ENCODE measurements around the gene NRARP. TPM values are rescaled to one million over a fixed set of nuclear protein-coding genes. Genes with fewer than 3 reads are reported as not detected.

NRARP gene
- total RNA-seq, 2 experiments from 2014 or later: 2.1 TPM

DNA sequence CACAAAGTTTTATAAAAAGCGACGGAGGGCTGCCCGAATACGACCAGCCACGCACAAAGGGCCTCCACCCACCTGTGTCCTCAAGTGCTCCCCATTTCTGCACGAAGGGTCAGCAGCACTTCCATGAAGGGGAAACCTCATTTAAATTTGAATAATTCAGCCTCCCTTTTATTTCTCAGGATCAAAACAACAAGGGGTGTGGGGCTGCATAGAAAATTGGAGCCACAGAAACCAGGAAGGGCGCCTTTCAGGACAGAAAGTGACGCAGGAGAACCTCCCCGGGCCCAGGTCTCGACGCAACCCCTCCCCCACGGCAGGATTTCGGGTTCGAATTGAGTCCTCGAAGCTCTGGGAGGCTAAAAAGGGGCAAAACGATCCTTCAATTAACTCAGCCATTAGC, 2.1 kb downstream of the NRARP start:
- peaks cover 19% of the 10 kb centered on the region for H3K27me3 Mint-ChIP-seq
- H3K4me1 Mint-ChIP-seq: peaks cover 7% of the 10 kb centered on the region
- peak overlapping the region; percentile 41 for H3K4me3 Mint-ChIP-seq
- no peak overlapping the region for H3K27ac Mint-ChIP-seq
- ChIA-PET CTCF (no interaction called here), POLR2A (no interaction called here)
- H3K9me3 Mint-ChIP-seq (ENCODE audit: low read depth): no peaks in the 10 kb centered on the region
- DNase-seq (no peak), ATAC-seq (no peak)
- no peaks in the 10 kb centered on the region for H3K36me3 Mint-ChIP-seq (ENCODE audit: low read depth)
- intact Hi-C loops (cut with DNase I, micrococcal nuclease): loop anchor here in 1 of 2 experiments (10.0 kb wide), 2 partner anchors 145 to 225 kb away; partner anchors contain the start of gene ENTPD8

DNA sequence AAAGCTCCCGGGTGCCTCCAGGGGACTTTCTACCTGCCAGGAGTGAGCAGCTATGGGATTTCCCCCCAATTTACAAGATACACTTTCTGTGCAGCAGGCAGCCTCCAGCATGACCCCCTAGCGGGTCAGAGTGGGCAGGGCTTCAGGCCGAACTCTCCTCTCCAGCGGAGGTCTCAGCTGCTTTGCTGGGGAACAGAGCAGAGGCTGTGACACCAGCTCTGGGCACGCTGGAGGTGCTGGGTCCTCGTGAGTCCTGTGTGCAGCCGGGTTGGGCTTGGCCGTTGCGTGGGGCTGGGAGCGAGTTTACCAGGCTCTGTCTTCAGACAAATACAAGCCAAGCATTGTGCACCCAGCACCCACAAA, 2.9 kb downstream of the NRARP start:
- CTCF ChIA-PET: interaction anchor here (0.8 kb wide), 1 partner anchor 124 kb away, joined by 3 read pairs; the partner anchor contains the start of gene EXD3
- Mint-ChIP-seq H3K4me3 (no peak overlapping the region), H3K27ac (no peak overlapping the region), H3K9me3 (ENCODE audit: low read depth) (no peaks in the 10 kb centered on the region), H3K36me3 (ENCODE audit: low read depth) (no peaks in the 10 kb centered on the region), H3K27me3 (peaks cover 23% of the 10 kb centered on the region), H3K4me1 (peaks cover 7% of the 10 kb centered on the region)
- DNase-seq (no peak), ATAC-seq (no peak)
- POLR2A ChIA-PET: no interaction called here
- intact Hi-C loops (cut with DNase I, micrococcal nuclease): loop anchor here in 1 of 2 experiments (10.0 kb wide), 2 partner anchors 146 to 226 kb away; partner anchors contain the start of gene ENTPD8

DNA sequence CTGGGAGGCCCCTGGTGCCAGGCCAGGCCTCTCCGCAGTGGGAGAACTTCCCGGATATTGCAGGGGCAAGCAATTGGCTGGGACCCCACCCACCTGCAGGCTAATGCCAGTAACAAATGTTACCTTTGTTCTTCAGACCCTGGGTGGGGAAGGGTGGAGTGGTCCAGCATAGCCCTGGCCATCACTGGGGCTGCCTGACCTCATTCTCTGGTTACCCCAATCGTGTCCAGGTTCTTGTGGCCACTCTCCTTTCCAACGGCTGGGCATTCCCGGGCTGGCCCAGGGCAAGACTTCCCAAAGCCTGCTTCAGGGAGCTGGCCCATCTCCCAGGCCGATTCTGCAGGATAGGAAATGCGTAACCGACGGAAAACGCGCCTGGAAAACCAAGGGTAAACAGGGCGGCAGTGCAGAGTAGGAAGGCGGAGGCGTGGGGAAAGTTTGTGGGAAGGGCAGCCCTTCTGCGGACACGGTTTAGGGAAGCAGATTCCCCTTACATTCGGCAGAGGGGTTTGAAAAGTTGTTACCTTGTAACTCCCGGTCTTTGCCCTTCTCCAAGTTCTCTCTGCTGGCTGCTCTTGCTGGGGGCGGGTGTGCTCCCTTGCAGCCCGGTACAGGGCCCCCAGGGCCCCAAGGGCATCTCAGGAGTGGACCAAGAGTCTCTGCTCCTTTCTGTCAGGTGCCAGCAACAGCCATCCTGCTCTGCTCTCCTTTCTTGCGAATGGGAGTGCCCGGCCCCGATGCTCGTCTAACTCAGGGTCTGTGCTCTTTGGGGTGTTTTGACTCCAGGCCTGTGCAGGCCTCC, 3.5 kb downstream of the NRARP start:
- intact Hi-C loops (cut with DNase I, micrococcal nuclease): loop anchor here in 1 of 2 experiments (10.0 kb wide), 2 partner anchors 146 to 226 kb away; partner anchors contain the start of gene ENTPD8
- H3K9me3 Mint-ChIP-seq (ENCODE audit: low read depth): no peaks in the 10 kb centered on the region
- H3K4me1 Mint-ChIP-seq: peaks cover 7% of the 10 kb centered on the region
- ATAC-seq: no peak
- POLR2A ChIA-PET: no interaction called here
- no peak overlapping the region for H3K27ac Mint-ChIP-seq
- no peak for DNase-seq
- H3K36me3 Mint-ChIP-seq (ENCODE audit: low read depth): no peaks in the 10 kb centered on the region
- CTCF ChIA-PET: interaction anchor here (0.7 to 0.8 kb wide), 2 partner anchors 106 to 124 kb away, joined by 3 read pairs; partner anchors contain the start of gene EXD3
- H3K4me3 Mint-ChIP-seq: no peak overlapping the region
- H3K27me3 Mint-ChIP-seq: peaks cover 28% of the 10 kb centered on the region

DNA sequence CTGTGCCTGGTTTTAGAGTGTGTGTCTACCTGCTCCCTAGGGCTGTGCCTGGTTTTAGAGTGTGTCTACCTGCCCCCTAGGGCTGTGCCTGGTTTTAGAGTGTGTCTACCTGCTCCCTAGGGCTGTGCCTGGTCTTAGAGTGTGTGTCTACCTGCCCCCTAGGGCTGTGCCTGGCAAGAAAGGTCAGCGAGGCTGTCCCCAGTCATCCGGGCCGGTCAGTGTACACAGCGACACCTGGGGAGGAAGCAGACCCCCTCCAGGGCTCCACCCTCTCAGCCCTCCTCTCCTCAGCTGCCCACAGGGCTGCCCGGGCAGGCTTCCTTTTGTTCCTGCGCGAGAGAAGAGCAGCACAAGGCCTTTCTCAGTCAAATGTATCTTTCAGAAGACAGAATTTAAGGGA, 4.1 kb downstream of the NRARP start:
- POLR2A ChIA-PET: no interaction called here
- no peaks in the 10 kb centered on the region for H3K9me3 Mint-ChIP-seq (ENCODE audit: low read depth)
- ATAC-seq (no peak), DNase-seq (no peak)
- intact Hi-C loops (cut with DNase I, micrococcal nuclease): loop anchor here in 1 of 2 experiments (10.0 kb wide), 2 partner anchors 147 to 227 kb away; partner anchors contain the start of gene ENTPD8
- H3K36me3 Mint-ChIP-seq (ENCODE audit: low read depth): no peaks in the 10 kb centered on the region
- no peak overlapping the region for H3K4me3 Mint-ChIP-seq
- CTCF ChIA-PET: interaction anchor here (0.7 kb wide), 1 partner anchor 107 kb away, joined by 3 read pairs; no protein-coding TSS in a partner anchor
- H3K27me3 Mint-ChIP-seq: peaks cover 32% of the 10 kb centered on the region
- H3K27ac Mint-ChIP-seq: no peak overlapping the region
- H3K4me1 Mint-ChIP-seq: peaks cover 7% of the 10 kb centered on the region

DNA sequence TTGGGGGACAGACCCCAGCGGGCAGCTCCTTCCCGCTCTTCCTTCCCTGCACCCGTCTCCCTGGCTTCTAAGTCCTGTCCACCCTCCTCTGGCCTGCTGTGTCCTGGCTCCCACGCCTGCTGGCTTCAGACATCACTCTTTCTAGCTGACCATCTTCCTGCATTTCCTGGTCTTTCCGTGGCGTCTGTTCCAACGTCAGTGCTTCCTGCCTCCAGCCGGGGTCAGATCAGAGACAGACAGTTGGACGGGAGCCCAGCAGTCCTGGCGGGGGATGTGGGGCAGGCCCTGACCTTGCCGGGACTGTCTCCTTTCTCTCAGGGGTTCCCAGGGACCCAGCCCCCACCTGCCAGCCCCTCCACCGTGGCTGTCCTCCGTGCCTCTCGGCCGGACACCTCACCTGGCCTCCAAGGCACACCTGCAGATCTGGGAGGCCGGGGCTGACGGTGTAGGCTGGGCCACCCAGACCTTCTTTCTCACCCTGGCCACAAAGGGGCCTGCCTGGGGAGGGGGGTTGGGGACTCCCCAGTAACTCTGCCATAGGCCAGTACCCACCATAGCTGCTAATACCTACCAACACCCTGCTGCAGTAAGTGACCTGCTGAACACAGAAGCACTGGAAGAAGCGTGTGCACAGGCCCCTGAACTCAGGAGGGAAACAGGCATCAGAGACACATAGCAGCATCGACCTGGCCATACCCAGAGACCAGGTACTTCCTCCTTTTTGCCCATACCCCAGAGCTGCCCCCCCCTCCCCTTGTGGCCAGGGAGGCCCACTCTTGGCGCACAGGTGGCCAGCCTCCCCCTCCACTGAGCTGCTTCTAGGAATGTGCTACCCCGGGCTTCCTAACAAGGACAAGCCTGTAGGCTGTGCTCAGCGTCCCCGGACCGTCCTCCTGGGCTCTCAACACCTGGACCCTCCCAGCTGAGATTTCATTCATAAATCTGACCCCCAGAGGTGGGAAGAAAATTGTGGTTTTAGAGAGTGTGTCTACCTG, 5.1 kb downstream of the NRARP start:
- no peaks in the 10 kb centered on the region for H3K9me3 Mint-ChIP-seq (ENCODE audit: low read depth)
- CTCF ChIA-PET: interaction anchor here (0.5 kb wide), 1 partner anchor 113 kb away, joined by 3 read pairs; no protein-coding TSS in a partner anchor
- DNase-seq: no peak
- ATAC-seq: no peak
- H3K27me3 Mint-ChIP-seq: peaks cover 32% of the 10 kb centered on the region
- H3K4me3 Mint-ChIP-seq: peak overlapping the region; percentile 15
- POLR2A ChIA-PET: no interaction called here
- H3K36me3 Mint-ChIP-seq (ENCODE audit: low read depth): no peaks in the 10 kb centered on the region
- peaks cover 7% of the 10 kb centered on the region for H3K4me1 Mint-ChIP-seq
- intact Hi-C loops (cut with DNase I, micrococcal nuclease): loop anchor here in 1 of 2 experiments (10.0 kb wide), 2 partner anchors 148 to 228 kb away; partner anchors contain the start of gene ENTPD8
- no peak overlapping the region for H3K27ac Mint-ChIP-seq

DNA sequence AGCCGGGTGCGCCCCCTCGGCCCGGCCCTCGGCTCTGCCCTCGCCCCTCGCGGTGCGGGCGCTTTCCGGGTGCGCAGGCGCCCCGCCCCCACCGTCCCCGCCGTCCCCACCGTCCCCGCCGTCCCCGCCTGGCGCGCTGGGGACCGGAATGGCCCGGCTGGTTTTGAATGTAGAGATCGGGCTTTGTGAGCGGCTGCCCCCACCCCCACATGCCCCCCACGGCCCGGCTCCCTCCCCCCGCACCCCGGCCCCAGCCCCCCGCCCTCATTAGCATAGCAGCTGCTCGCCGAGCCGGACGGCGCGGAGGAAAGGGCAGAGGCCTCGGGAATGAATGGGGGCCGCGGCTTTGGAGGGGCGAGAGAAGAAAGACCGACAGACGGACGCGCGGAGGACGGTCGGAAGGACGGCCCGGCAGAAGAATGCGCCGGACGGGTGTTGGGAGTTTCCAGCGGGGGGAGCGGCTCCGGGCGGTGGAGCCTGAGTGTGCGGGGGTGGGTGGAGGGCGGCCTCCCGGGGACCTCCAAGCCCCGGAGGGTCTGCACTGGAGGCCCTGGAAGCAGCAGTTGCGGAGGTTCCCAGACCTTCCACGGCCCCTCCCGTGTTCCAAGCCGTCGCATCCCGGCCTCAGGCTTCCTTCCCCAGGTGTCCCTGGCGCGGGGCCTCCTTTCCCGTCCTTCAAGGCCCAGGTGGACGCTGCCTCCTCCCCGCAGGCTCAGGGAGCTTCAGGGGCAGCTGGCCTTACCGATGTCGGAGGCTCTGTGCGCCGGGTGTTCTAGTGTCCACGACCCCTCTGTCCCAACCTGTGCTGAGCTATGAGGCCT, 6.0 kb downstream of the NRARP start:
- peaks cover 32% of the 10 kb centered on the region for H3K27me3 Mint-ChIP-seq
- H3K4me3 Mint-ChIP-seq: peak overlapping the region; percentile 15
- DNase-seq (no peak), ATAC-seq (peak; percentile 8)
- ChIA-PET CTCF (no interaction called here), POLR2A (no interaction called here)
- intact Hi-C loops (cut with DNase I, micrococcal nuclease): loop anchor here (1.0 to 10.0 kb wide), 7 partner anchors 111 to 231 kb away; partner anchors contain the start of genes ENTPD8 (in 1 of the 2), EXD3 (in 1 of the 2) and NOXA1 (in 1 of the 2)
- H3K27ac Mint-ChIP-seq: no peak overlapping the region
- H3K4me1 Mint-ChIP-seq: peaks cover 7% of the 10 kb centered on the region
- no peaks in the 10 kb centered on the region for H3K9me3 Mint-ChIP-seq (ENCODE audit: low read depth)
- H3K36me3 Mint-ChIP-seq (ENCODE audit: low read depth): no peaks in the 10 kb centered on the region

DNA sequence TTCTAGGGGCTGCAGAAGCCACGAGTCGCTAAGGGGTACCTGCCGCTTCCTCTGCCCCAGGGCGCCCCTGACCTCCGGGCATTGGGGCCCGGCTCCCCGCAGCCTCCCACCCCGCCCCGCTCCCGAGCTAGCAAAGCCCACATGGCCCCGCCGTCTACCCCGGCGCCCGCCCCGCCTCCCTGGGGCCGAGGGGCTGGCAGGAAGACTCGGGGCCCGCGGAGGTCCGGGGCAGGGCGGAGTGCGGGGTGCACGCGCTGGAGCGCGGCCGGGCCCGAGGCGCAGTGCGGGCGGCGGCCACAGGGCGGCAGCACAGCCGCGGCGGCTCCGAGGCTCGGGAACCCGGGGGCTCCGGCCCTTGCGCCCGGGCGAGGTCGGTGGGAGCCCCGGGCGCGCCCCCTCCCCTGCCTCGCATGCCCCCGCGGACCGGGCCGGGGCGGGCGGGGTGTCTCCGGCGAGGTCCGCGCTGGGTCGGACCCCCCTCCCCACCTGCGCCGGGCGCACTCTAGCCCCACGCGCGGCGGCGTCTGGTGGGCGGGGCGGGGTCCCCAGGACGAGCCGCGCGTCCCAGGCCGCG, 6.7 kb downstream of the NRARP start:
- peaks cover 28% of the 10 kb centered on the region for H3K27me3 Mint-ChIP-seq
- ChIA-PET POLR2A (no interaction called here), CTCF (no interaction called here)
- H3K4me3 Mint-ChIP-seq: no peak overlapping the region
- H3K4me1 Mint-ChIP-seq: peaks cover 3% of the 10 kb centered on the region
- no peak overlapping the region for H3K27ac Mint-ChIP-seq
- peak; percentile 79 for ATAC-seq
- intact Hi-C loops (cut with DNase I, micrococcal nuclease): loop anchor here (1.0 to 10.0 kb wide), 7 partner anchors 111 to 231 kb away; partner anchors contain the start of genes ENTPD8 (in 1 of the 2), EXD3 (in 1 of the 2) and NOXA1 (in 1 of the 2)
- peak; percentile 72 for DNase-seq
- H3K9me3 Mint-ChIP-seq (ENCODE audit: low read depth): no peaks in the 10 kb centered on the region
- no peaks in the 10 kb centered on the region for H3K36me3 Mint-ChIP-seq (ENCODE audit: low read depth)

DNA sequence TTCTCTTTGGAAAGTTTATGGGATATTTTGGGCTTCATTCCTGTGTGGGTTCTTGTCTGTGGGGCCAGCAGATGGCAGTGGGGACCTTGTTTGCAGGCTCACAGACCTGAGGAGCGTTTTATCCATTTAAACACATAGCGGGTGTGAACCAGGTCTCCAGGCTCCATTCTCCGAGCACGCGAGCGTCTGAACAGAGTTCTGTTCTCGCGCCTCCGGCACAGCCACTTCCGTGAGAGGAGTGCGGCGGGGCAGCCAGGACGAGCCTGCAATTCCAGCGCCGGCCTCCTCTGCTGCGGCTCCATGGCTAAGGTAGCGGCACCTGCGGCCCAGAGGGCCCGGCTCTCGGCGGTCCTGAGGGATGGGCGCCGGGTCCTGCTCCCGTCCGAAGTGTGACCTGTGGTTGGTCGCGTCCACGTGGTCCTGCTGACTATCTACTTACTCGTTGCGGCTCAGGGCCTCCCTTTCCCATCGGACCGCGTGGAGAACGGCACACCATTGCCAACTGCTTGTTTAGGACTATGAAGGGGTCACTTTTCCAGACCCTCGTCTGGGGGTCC, 7.3 kb downstream of the NRARP start:
- no peaks in the 10 kb centered on the region for H3K36me3 Mint-ChIP-seq (ENCODE audit: low read depth)
- peaks cover under 1% of the 10 kb centered on the region for H3K4me1 Mint-ChIP-seq
- peak overlapping the region; percentile 11 for H3K4me3 Mint-ChIP-seq
- ChIA-PET CTCF (interaction anchor here (1.0 kb wide), 1 partner anchor 208 kb away, joined by 3 read pairs; the partner anchor contains the start of gene MAN1B1), POLR2A (no interaction called here)
- peak; percentile 44 for DNase-seq
- no peak overlapping the region for H3K27ac Mint-ChIP-seq
- peak; percentile 27 for ATAC-seq
- peaks cover 25% of the 10 kb centered on the region for H3K27me3 Mint-ChIP-seq
- intact Hi-C loops (cut with DNase I, micrococcal nuclease): loop anchor here (1.0 to 10.0 kb wide), 7 partner anchors 112 to 232 kb away; partner anchors contain the start of genes ENTPD8 (in 1 of the 2), EXD3 (in 1 of the 2) and NOXA1 (in 1 of the 2)
- H3K9me3 Mint-ChIP-seq (ENCODE audit: low read depth): no peaks in the 10 kb centered on the region

DNA sequence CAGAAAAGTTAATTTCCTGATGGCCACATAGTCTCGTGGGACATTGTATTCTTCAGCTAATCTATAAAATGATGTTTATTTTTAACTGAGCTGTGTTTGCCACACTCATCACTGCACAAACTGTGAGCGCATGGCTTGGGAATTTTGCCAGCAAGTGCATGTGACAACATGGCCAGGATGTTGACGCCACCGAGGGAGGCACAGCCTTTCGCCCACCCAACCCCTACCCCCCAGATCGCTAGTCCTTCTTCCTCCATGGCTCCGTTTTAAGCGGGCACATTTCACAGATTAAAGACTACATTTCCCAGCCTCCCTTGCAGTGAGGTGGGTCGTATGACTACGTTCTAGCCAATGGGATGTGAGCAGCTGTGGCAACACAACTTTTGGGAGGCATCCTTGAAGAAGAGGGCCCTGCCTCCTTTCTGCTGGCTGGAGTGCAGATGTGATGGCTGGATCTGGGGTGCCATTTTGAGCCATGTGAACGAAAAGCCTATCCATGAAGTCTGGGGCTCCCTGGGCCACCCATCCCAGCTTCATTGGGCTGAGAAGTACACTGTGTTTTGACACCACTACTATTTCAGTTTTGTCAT, 7.9 kb downstream of the NRARP start:
- peak overlapping the region; percentile 11 for H3K4me3 Mint-ChIP-seq
- H3K27ac Mint-ChIP-seq: no peak overlapping the region
- H3K9me3 Mint-ChIP-seq (ENCODE audit: low read depth): no peaks in the 10 kb centered on the region
- H3K36me3 Mint-ChIP-seq (ENCODE audit: low read depth): no peaks in the 10 kb centered on the region
- intact Hi-C loops (cut with DNase I, micrococcal nuclease): loop anchor here (2.0 to 10.0 kb wide), 4 partner anchors 113 to 233 kb away; partner anchors contain the start of gene ENTPD8 (in 1 of the 2)
- peak; percentile 81 for ATAC-seq
- H3K27me3 Mint-ChIP-seq: peaks cover 23% of the 10 kb centered on the region
- peak; percentile 60 for DNase-seq
- H3K4me1 Mint-ChIP-seq: no peaks in the 10 kb centered on the region
- ChIA-PET POLR2A (no interaction called here), CTCF (interaction anchor here (1.0 to 1.4 kb wide), 3 partner anchors 8 to 207 kb away, joined by 3 to 4 read pairs (median 3); partner anchors contain the start of genes MAN1B1 and NRARP)

Data from activated CD4-positive, alpha-beta T cell treated with anti-CD3 and anti-CD28 coated beads for 36 hours (primary cell).